ENCODE measurements around the gene ATXN1. TPM values are rescaled to one million over a fixed set of nuclear protein-coding genes. Genes with fewer than 3 reads are reported as not detected.

ATXN1 gene
- total RNA-seq, 4 donors from 2014 or later, result 42.4 to 74.9 (median 52.1) TPM

- intact Hi-C loops (cut with DNase I), result no loop called here
- H3K4me3 ChIP-seq, result no peak overlapping the region
- TF ChIP-seq EP300 (IDR thresholded peaks at IDR 0.05), result no peak
- no peak for TF ChIP-seq POLR2A (IDR thresholded peaks at IDR 0.05; ENCODE audit: low read depth)
- no peak for TF ChIP-seq POLR2AphosphoS5 (IDR thresholded peaks at IDR 0.05)
- TF ChIP-seq, protein P1, sequence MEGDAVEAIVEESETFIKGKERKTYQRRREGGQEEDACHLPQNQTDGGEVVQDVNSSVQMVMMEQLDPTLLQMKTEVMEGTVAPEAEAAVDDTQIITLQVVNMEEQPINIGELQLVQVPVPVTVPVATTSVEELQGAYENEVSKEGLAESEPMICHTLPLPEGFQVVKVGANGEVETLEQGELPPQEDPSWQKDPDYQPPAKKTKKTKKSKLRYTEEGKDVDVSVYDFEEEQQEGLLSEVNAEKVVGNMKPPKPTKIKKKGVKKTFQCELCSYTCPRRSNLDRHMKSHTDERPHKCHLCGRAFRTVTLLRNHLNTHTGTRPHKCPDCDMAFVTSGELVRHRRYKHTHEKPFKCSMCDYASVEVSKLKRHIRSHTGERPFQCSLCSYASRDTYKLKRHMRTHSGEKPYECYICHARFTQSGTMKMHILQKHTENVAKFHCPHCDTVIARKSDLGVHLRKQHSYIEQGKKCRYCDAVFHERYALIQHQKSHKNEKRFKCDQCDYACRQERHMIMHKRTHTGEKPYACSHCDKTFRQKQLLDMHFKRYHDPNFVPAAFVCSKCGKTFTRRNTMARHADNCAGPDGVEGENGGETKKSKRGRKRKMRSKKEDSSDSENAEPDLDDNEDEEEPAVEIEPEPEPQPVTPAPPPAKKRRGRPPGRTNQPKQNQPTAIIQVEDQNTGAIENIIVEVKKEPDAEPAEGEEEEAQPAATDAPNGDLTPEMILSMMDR (IDR thresholded peaks at IDR 0.05), result no peak
- H3K9me3 ChIP-seq, result no peaks in the 10 kb centered on the region
- no peaks in the 10 kb centered on the region for H3K36me3 ChIP-seq
- H3K27ac ChIP-seq (replicated peaks in 1 of 4), result no peak overlapping the region
- H3K27me3 ChIP-seq, result no peaks in the 10 kb centered on the region
- 94% methylated on average over 10 of the region's 10 CpGs for WGBS
- H3K4me1 ChIP-seq, result peaks cover 6 to 18% (median 13%) of the 10 kb centered on the region in 4 donors
- DNase-seq (ENCODE audit: extremely low spot score), result no peak
These were observed 287.9 kb downstream of the ATXN1 start for GRCh38 chr6:16473184-16473907.

DNA sequence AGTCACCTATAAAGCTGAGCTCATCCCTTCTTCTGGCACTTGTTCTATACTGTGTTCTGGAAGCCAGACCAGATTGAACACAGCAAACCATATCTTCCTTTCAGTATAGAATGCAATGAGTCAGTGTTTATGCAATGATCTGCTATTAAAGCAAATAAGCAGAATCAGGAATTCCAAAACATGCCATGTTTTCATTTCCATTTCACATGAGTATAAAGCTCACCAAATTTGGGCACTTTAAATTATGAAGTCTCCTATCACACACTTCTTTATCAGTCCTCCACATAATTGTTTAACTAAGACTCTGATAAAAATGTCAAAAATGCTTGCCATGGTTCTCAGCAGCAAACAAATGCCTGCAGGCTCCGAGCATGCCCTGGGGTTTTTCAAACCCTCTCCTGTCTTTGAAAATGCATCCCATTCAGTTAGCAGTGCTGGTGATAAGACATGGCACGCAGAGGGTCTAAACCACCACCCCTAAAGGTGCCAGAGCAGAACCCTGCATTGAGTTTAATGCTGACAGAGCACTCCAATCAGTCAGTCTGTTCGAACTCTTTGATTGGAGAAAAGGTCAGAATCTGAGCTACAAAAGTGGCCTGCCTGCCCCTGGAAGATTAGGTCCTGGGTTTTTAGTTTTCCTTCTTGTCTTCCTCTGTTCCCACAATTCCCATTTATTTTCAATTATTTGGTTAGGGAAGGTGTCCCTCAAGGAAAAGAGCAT, 288.8 kb downstream of the ATXN1 start:
- Histone ChIP-seq H3K4me3 (no peak overlapping the region), H3K27me3 (no peaks in the 10 kb centered on the region), H3K4me1 (peaks cover 6 to 18% (median 11%) of the 10 kb centered on the region in 4 donors), H3K9me3 (no peaks in the 10 kb centered on the region), H3K36me3 (no peaks in the 10 kb centered on the region), H3K27ac (replicated peaks in 1 of 4) (no peak overlapping the region)
- DNase-seq (ENCODE audit: extremely low spot score), result no peak
- intact Hi-C loops (cut with DNase I), result no loop called here
- WGBS, result 77% methylated on average over 3 of the region's 3 CpGs
- TF ChIP-seq POLR2AphosphoS5 (IDR thresholded peaks at IDR 0.05), result no peak
- TF ChIP-seq, protein P1 (IDR thresholded peaks at IDR 0.05), result no peak
- no peak for TF ChIP-seq EP300 (IDR thresholded peaks at IDR 0.05)
- TF ChIP-seq POLR2A (IDR thresholded peaks at IDR 0.05; ENCODE audit: low read depth), result no peak

- H3K27me3 ChIP-seq, result no peaks in the 10 kb centered on the region
- H3K27ac ChIP-seq (replicated peaks in 1 of 4), result no peak overlapping the region
- no peaks in the 10 kb centered on the region for H3K9me3 ChIP-seq
- H3K4me1 ChIP-seq, result peaks cover 6 to 18% (median 11%) of the 10 kb centered on the region in 4 donors
- intact Hi-C loops (cut with DNase I), result no loop called here
- H3K36me3 ChIP-seq, result no peaks in the 10 kb centered on the region
- WGBS, result 98% methylated on average over 3 of the region's 3 CpGs
- DNase-seq (ENCODE audit: extremely low spot score), result no peak
- no peak overlapping the region for H3K4me3 ChIP-seq
- TF ChIP-seq POLR2A (IDR thresholded peaks at IDR 0.05; ENCODE audit: low read depth) (no peak), EP300 (IDR thresholded peaks at IDR 0.05) (no peak), POLR2AphosphoS5 (IDR thresholded peaks at IDR 0.05) (no peak)
- TF ChIP-seq, protein P1 (IDR thresholded peaks at IDR 0.05), result no peak
These were observed 289.4 kb downstream of the ATXN1 start for GRCh38 chr6:16471910-16472297.

GRCh38 chr6:16471222-16471909, 289.9 kb downstream of the ATXN1 start:
- H3K27me3 ChIP-seq, result no peaks in the 10 kb centered on the region
- DNase-seq (ENCODE audit: extremely low spot score), result no peak
- intact Hi-C loops (cut with DNase I), result no loop called here
- no peak overlapping the region for H3K4me3 ChIP-seq
- H3K27ac ChIP-seq (replicated peaks in 1 of 4), result no peak overlapping the region
- WGBS, result 88% methylated on average over 8 of the region's 8 CpGs
- peaks cover 6 to 18% (median 11%) of the 10 kb centered on the region in 4 donors for H3K4me1 ChIP-seq
- TF ChIP-seq POLR2A (IDR thresholded peaks at IDR 0.05; ENCODE audit: low read depth) (no peak), POLR2AphosphoS5 (IDR thresholded peaks at IDR 0.05) (no peak), EP300 (IDR thresholded peaks at IDR 0.05) (no peak)
- TF ChIP-seq, protein P1 (IDR thresholded peaks at IDR 0.05), result no peak
- H3K9me3 ChIP-seq, result no peaks in the 10 kb centered on the region
- H3K36me3 ChIP-seq, result no peaks in the 10 kb centered on the region
